Uterus (tissue), 4 donors: ENCODE measurements around the gene PDE6B. TPM values are rescaled to one million over a fixed set of nuclear protein-coding genes. Genes with fewer than 3 reads are reported as not detected.

Experiments
- DNase-seq, 2 donors: peaks; one replicate each; pipeline ENCODE4 v3.0.0-alpha.2; 2019 to 2020
- H3K27ac ChIP-seq, 2 donors: fragments of 200-600 bp; sonication (generic); 1 replicate in 1 of 2; 2 replicates in 1 of 2; pipeline ENCODE4 v1.5.1; 2016 to 2018
- H3K27me3 ChIP-seq, 2 donors: fragments of 200-600 bp; sonication (generic); one replicate each; pipeline ENCODE4 v1.5.1; 2018 to 2019; ENCODE audit warnings: control low read depth in 1 of 2
- H3K36me3 ChIP-seq, 2 donors: fragments of 200-600 bp; sonication (generic); one replicate each; pipeline ENCODE4 v1.5.1; 2019; ENCODE audit warnings: control low read depth in 1 of 2
- H3K4me1 ChIP-seq, 2 donors: fragments of 200-600 bp; sonication (generic); one replicate each; pipeline ENCODE4 v1.5.1; 2018 to 2019; ENCODE audit warnings: control low read depth in 1 of 2
- H3K4me3 ChIP-seq, 2 donors: fragments of 200-600 bp; sonication (generic); 1 replicate in 1 of 2; 2 replicates in 1 of 2; pipeline ENCODE4 v1.5.1; 2018 to 2019; ENCODE audit warnings: mild to moderate bottlenecking in 1 of 2
- H3K9me3 ChIP-seq, 2 donors: fragments of 200-600 bp; sonication (generic); one replicate each; pipeline ENCODE4 v1.5.1; 2019; ENCODE audit warnings: control low read depth in 1 of 2
- CTCF ChIP-seq, 4 experiments: fragments of 200-600 bp in 2 of 4; fragments of 450-650 bp in 2 of 4; sonication (generic) in 2 of 4; IDR thresholded peaks; one replicate each; pipeline ENCODE4 v1.5.1; 2016 to 2019; ENCODE audit warnings: antibody characterized with exemption in 4 of 4, mild to moderate bottlenecking in 2 of 4, moderate library complexity in 1 of 4
- POLR2A ChIP-seq, 2 donors: fragments of 450-650 bp; IDR thresholded peaks; one replicate each; pipeline ENCODE4 v1.6.1; 2016; ENCODE audit warnings: antibody characterized with exemption in 2 of 2, mild to moderate bottlenecking in 1 of 2, moderate library complexity in 1 of 2
- intact Hi-C: fragments of 100-400 bp; cut with DNase I; formaldehyde crosslinking; loops from one replicate; pipeline ENCODE4 v1.15.1; 2023; ENCODE audit warnings: low total_unique reads
- total RNA-seq, 4 donors: library from RNA; depleted of rRNA in 3 of 4; stranded (reverse); fragments of >200 nt in 3 of 4; gene quantifications; one replicate each; pipeline versions ENCODE4 v1.1.0 to v1.2.4, GENCODE V29; 2014 to 2023
- donor health status: DM: yes; HTN: yes; CAD: no.

The PDE6B gene
- total RNA-seq, 4 donors from 2014 or later = 0.26 to 16.2 (median 1.2) TPM; not detected in 1

DNA sequence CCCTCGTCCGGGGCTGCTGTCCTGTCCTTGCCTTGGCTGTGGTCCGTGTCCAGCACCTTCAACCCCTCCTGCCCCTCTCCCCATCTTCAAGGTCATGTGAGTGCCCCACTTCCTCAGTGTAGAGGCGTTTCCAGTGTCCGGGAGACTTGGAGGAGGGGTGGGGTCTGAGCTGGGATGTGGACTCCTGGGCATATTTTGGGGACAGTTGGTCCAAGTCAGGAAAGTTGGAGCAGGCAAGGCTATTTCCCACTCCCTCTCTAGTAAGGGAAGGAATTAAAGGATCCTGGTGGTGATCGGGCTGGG is 83.2 kb downstream of the PDE6B start:
- Histone ChIP-seq H3K4me1 (peaks cover 0 to 15% of the 10 kb centered on the region in 2 donors), H3K27ac (no peak overlapping the region), H3K36me3 (no peaks in the 10 kb centered on the region), H3K9me3 (no peaks in the 10 kb centered on the region), H3K4me3 (no peak overlapping the region), H3K27me3 (no peaks in the 10 kb centered on the region)
- intact Hi-C loops = no loop called here
- no peak for DNase-seq
- TF ChIP-seq CTCF (IDR thresholded peaks at IDR 0.05) (no peak), POLR2A (IDR thresholded peaks at IDR 0.05) (no peak)

GRCh38 chr4:709348-709747 is 84.0 kb downstream of the PDE6B start:
- no peak for DNase-seq
- Histone ChIP-seq H3K4me3 (no peak overlapping the region), H3K36me3 (no peaks in the 10 kb centered on the region), H3K27me3 (no peaks in the 10 kb centered on the region), H3K4me1 (peaks cover 0 to 15% of the 10 kb centered on the region in 2 donors), H3K27ac (no peak overlapping the region), H3K9me3 (no peaks in the 10 kb centered on the region)
- intact Hi-C loops = no loop called here
- TF ChIP-seq POLR2A (IDR thresholded peaks at IDR 0.05) = no peak
- TF ChIP-seq CTCF (IDR thresholded peaks at IDR 0.05) = no peak

DNA sequence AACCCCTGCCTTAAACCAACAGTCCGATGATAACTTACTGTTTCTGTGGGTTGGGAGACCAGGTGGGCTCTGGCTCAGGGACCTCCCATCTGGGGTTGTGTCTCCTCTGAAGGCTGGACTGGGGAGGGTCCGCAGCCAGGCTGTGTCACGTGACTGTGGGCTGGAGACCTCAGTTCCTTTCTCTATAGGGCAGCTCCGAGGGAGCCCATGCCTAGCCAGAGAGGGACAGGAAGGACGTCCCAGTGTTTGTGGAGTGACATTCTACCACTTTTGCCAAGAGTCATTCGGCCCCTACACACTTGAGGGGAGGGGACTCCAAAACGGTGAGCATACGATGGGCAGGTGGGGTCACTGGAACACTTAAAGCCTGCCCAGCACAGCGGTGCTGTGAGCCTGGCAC is 84.7 kb downstream of the PDE6B start:
- no peak for DNase-seq
- TF ChIP-seq POLR2A (IDR thresholded peaks at IDR 0.05) = no peak
- no peak for TF ChIP-seq CTCF (IDR thresholded peaks at IDR 0.05)
- no peaks in the 10 kb centered on the region for H3K9me3 ChIP-seq
- intact Hi-C loops = no loop called here
- H3K4me1 ChIP-seq = peaks cover 0 to 13% of the 10 kb centered on the region in 2 donors
- H3K27ac ChIP-seq = no peak overlapping the region
- H3K36me3 ChIP-seq = no peaks in the 10 kb centered on the region
- H3K4me3 ChIP-seq = no peak overlapping the region
- H3K27me3 ChIP-seq = no peaks in the 10 kb centered on the region

DNA sequence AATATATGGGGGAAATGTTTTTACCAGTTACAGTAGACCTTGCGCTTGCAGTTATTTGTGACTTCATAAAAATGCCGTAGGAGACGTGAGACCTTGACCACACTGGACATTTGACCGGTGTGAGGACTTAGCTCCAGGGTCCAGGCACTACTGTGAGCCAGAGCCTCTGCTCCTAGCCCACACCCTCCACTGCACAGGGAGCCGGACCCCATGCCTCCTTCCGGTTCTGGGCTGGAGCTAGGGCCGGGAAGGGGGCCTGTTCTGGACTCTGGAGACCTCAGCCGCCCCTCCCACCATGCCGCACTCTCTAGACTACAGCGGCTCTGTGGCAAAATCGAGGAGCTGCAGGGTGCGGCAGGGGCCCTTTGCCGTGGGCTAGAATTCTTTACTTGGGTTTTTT is 85.5 kb downstream of the PDE6B start:
- no peak for TF ChIP-seq CTCF (IDR thresholded peaks at IDR 0.05)
- TF ChIP-seq POLR2A (IDR thresholded peaks at IDR 0.05) = no peak
- H3K9me3 ChIP-seq = no peaks in the 10 kb centered on the region
- intact Hi-C loops = no loop called here
- no peak for DNase-seq
- no peak overlapping the region for H3K27ac ChIP-seq
- H3K36me3 ChIP-seq = no peaks in the 10 kb centered on the region
- peaks cover 0 to 11% of the 10 kb centered on the region in 2 donors for H3K4me1 ChIP-seq
- H3K27me3 ChIP-seq = no peaks in the 10 kb centered on the region
- no peak overlapping the region for H3K4me3 ChIP-seq

DNA sequence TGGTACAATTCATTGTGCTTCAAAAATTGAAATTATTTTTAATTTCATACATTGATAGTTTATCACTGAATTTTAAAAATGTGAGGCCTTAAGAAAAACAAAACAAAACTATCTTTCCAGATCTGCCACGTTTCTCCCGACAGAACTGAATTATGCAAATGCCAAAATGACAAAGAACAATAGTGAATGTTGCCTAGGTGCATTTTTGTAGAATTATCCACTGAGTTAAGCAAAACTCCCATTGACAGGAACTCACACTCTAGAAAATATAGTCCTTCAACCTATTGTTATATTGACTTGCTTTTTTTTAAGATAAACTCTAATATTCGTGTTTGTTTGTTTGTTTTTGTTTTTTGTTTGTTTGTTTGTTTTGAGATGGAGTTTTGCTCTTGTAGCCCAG is 86.7 kb downstream of the PDE6B start:
- peaks cover 0 to 11% of the 10 kb centered on the region in 2 donors for H3K4me1 ChIP-seq
- intact Hi-C loops = no loop called here
- TF ChIP-seq CTCF (IDR thresholded peaks at IDR 0.05) (no peak), POLR2A (IDR thresholded peaks at IDR 0.05) (no peak)
- no peak for DNase-seq
- H3K36me3 ChIP-seq = no peaks in the 10 kb centered on the region
- H3K9me3 ChIP-seq = no peaks in the 10 kb centered on the region
- no peak overlapping the region for H3K4me3 ChIP-seq
- H3K27ac ChIP-seq = no peak overlapping the region
- H3K27me3 ChIP-seq = no peaks in the 10 kb centered on the region
